Osteoblast (primary cell): ENCODE results near the gene GNG2. TPM values are rescaled to one million over a fixed set of nuclear protein-coding genes. Genes with fewer than 3 reads are reported as not detected.

Experiments used
- DNase-seq: peaks from one replicate; pipeline ENCODE4 v3.0.0; 2011; ENCODE audit warnings: low spot score, mixed read lengths; ENCODE audit not compliant: insufficient read length; ENCODE audit errors: missing footprints
- H2AFZ ChIP-seq: 2 replicates; pipeline ENCODE4 v1.6.0; 2011; ENCODE audit warnings: mild to moderate bottlenecking, low read length
- H3K27ac ChIP-seq: 2 replicates; pipeline ENCODE4 v1.5.1; 2011; ENCODE audit warnings: mild to moderate bottlenecking, low read depth, low read length, moderate library complexity
- H3K27me3 ChIP-seq: 2 replicates; pipeline ENCODE4 v1.6.0; 2012; ENCODE audit warnings: mild to moderate bottlenecking, control low read depth, inconsistent platforms, low read length, moderate library complexity; ENCODE audit not compliant: insufficient read depth
- H3K36me3 ChIP-seq: 2 replicates; pipeline ENCODE4 v1.5.1; 2011; ENCODE audit warnings: mild to moderate bottlenecking, low read length, control low read depth, moderate library complexity; ENCODE audit not compliant: insufficient read depth
- H3K4me1 ChIP-seq: 2 replicates; pipeline ENCODE4 v1.5.1; 2011; ENCODE audit warnings: mild to moderate bottlenecking, low read length, control low read depth, moderate library complexity; ENCODE audit not compliant: insufficient read depth
- H3K4me2 ChIP-seq: 2 replicates; pipeline ENCODE4 v1.6.0; 2011; ENCODE audit warnings: mild to moderate bottlenecking, low read length; ENCODE audit not compliant: insufficient read depth
- H3K4me3 ChIP-seq: fragments of 200-600 bp; sonication (generic); 3 replicates; pipeline ENCODE4 v1.5.1; 2012; ENCODE audit warnings: mild to moderate bottlenecking, low read length, inconsistent platforms; ENCODE audit not compliant: insufficient read depth
- H3K79me2 ChIP-seq: 2 replicates; pipeline ENCODE4 v1.6.0; 2012; ENCODE audit warnings: mild to moderate bottlenecking, low read length, control low read depth, inconsistent platforms; ENCODE audit not compliant: insufficient read depth
- H3K9me3 ChIP-seq: 2 replicates; pipeline ENCODE4 v1.5.1; 2011; ENCODE audit warnings: low read depth, low read length, control low read depth
- H4K20me1 ChIP-seq: 2 replicates; pipeline ENCODE4 v1.6.0; 2012; ENCODE audit warnings: mild to moderate bottlenecking, low read length, control low read depth; ENCODE audit not compliant: insufficient read depth
- total RNA-seq: library from RNA; depleted of rRNA; stranded (reverse); fragments of >200 nt; gene quantifications from 2 replicates; pipeline ENCODE4 v1.2.3, GENCODE V29; 2012
- TF ChIP-seq, protein P1 (sequence below): IDR thresholded peaks from 2 replicates; pipeline ENCODE4 v1.5.1; 2011; ENCODE audit warnings: mild to moderate bottlenecking, low read depth, low read length, moderate library complexity; ENCODE audit errors: extremely low read depth

Gene GNG2
- total RNA-seq, 1 donor, result 9.8 TPM

DNA sequence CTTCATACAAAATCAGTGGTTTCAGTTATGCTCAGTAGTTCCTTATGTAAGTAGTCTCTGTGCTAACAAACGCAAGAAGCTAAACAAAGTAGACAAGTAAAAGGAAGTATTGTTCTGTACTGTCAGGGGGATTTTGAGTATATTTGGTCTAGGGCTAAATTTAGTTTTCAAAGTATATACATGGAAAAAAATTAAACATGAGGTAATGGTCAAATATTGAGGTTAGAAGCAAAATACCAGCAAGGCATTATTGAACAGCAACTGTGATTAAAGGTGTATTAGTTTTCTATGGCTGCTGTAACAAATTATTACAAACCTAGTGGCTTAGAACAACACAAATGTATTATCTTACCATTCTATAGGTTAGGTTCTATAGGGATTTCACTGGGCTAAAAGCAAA, 18.8 kb downstream of the GNG2 start:
- H3K9me3 ChIP-seq, result no peaks in the 10 kb centered on the region
- no peak overlapping the region for H2AFZ ChIP-seq
- no peaks in the 10 kb centered on the region for H3K27me3 ChIP-seq
- H3K79me2 ChIP-seq, result no peaks in the 10 kb centered on the region
- H3K27ac ChIP-seq, result no peak overlapping the region
- H3K4me1 ChIP-seq, result peaks cover 1% of the 10 kb centered on the region
- H3K4me2 ChIP-seq, result no peak overlapping the region
- no peaks in the 10 kb centered on the region for H3K36me3 ChIP-seq
- no peak for DNase-seq
- no peaks in the 10 kb centered on the region for H4K20me1 ChIP-seq
- no peak overlapping the region for H3K4me3 ChIP-seq
- TF ChIP-seq, protein P1, sequence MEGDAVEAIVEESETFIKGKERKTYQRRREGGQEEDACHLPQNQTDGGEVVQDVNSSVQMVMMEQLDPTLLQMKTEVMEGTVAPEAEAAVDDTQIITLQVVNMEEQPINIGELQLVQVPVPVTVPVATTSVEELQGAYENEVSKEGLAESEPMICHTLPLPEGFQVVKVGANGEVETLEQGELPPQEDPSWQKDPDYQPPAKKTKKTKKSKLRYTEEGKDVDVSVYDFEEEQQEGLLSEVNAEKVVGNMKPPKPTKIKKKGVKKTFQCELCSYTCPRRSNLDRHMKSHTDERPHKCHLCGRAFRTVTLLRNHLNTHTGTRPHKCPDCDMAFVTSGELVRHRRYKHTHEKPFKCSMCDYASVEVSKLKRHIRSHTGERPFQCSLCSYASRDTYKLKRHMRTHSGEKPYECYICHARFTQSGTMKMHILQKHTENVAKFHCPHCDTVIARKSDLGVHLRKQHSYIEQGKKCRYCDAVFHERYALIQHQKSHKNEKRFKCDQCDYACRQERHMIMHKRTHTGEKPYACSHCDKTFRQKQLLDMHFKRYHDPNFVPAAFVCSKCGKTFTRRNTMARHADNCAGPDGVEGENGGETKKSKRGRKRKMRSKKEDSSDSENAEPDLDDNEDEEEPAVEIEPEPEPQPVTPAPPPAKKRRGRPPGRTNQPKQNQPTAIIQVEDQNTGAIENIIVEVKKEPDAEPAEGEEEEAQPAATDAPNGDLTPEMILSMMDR, result no peak

DNA sequence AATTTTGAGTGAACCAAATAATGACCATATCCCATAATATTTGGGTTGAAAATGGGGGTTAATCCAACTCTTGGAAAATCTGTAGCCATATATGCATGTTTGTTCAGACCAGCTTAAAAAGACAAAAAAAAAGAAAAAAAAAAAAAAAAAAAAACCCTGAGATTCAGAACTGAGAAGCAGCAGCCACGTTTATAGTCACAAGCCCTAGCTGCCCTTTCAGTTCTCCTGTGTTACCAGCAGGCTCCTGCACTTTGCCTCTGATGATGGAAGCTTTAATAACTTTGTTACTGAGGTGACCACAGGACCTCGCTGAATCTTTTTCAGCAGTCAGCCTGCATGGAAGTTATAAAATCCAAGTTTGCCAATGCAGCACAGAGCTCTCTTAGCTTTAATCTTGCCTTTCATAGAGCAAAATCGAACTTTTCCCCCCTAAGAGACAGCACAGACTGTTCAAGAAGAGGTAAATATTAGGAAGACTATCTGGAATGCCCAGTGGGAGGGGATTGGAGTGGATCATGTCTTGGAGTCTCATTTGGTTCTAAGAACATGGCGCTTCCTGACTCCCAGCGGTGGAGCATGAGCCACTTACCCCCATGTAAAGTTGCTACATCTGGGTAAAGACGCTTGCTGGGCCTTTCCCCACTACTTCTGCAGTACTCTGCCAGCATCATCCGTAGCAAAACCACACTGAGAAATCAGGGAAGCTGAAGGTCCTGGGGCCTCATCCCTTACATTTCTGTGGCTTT, 20.6 kb downstream of the GNG2 start:
- Histone ChIP-seq H2AFZ (peak overlapping the region; percentile 68), H3K4me3 (no peak overlapping the region), H3K36me3 (no peaks in the 10 kb centered on the region), H3K27ac (no peak overlapping the region), H4K20me1 (no peaks in the 10 kb centered on the region), H3K4me1 (peaks cover 5% of the 10 kb centered on the region), H3K27me3 (no peaks in the 10 kb centered on the region), H3K9me3 (no peaks in the 10 kb centered on the region), H3K79me2 (no peaks in the 10 kb centered on the region), H3K4me2 (no peak overlapping the region)
- peak; percentile 14 for DNase-seq
- TF ChIP-seq, protein P1, result no peak

- peak overlapping the region; percentile 68 for H2AFZ ChIP-seq
- H3K4me3 ChIP-seq, result no peak overlapping the region
- peaks cover 5% of the 10 kb centered on the region for H3K4me1 ChIP-seq
- no peak overlapping the region for H3K27ac ChIP-seq
- H4K20me1 ChIP-seq, result no peaks in the 10 kb centered on the region
- H3K27me3 ChIP-seq, result no peaks in the 10 kb centered on the region
- no peaks in the 10 kb centered on the region for H3K79me2 ChIP-seq
- TF ChIP-seq, protein P1, result no peak
- H3K36me3 ChIP-seq, result no peaks in the 10 kb centered on the region
- peak overlapping the region; percentile 5 for H3K4me2 ChIP-seq
- no peaks in the 10 kb centered on the region for H3K9me3 ChIP-seq
- no peak for DNase-seq
These were observed 21.2 kb downstream of the GNG2 start for GRCh38 chr14:51881636-51882035.

DNA sequence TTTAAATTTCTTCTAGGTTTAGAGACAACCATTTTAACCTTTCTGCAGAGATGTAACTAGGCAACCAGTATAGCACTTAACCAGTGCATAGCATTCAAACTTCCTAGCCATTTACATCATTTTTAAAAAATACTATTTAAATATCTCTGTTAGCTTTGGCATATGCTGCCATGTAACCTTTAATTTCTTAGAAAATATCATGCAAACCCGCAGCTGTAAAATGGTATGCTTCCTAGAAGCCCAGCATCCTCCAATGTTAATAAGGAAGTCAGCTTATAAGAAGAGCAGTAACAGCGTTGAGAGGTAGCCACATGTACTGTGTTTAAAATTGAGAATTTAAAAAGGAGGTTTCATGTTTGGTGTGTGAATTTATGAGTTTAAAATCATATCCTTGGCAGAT, 22.8 kb downstream of the GNG2 start:
- H3K36me3 ChIP-seq, result no peaks in the 10 kb centered on the region
- no peaks in the 10 kb centered on the region for H3K9me3 ChIP-seq
- no peak for DNase-seq
- no peak overlapping the region for H3K27ac ChIP-seq
- H3K27me3 ChIP-seq, result no peaks in the 10 kb centered on the region
- no peaks in the 10 kb centered on the region for H3K79me2 ChIP-seq
- no peak overlapping the region for H2AFZ ChIP-seq
- TF ChIP-seq, protein P1, result no peak
- peaks cover 5% of the 10 kb centered on the region for H3K4me1 ChIP-seq
- H3K4me2 ChIP-seq, result no peak overlapping the region
- no peaks in the 10 kb centered on the region for H4K20me1 ChIP-seq
- no peak overlapping the region for H3K4me3 ChIP-seq
